Measurements from ENCODE around the gene CACHD1.

The CACHD1 gene

GRCh38 chr1:64473367-64473766, 3.4 kb downstream of the CACHD1 start:
- DNase-seq (ENCODE audit: low read depth in 2 of 2): no peak

- DNase-seq (ENCODE audit: low read depth in 2 of 2): no peak
Observed at GRCh38 chr1:64474133-64474532, 4.2 kb downstream of the CACHD1 start.

DNA sequence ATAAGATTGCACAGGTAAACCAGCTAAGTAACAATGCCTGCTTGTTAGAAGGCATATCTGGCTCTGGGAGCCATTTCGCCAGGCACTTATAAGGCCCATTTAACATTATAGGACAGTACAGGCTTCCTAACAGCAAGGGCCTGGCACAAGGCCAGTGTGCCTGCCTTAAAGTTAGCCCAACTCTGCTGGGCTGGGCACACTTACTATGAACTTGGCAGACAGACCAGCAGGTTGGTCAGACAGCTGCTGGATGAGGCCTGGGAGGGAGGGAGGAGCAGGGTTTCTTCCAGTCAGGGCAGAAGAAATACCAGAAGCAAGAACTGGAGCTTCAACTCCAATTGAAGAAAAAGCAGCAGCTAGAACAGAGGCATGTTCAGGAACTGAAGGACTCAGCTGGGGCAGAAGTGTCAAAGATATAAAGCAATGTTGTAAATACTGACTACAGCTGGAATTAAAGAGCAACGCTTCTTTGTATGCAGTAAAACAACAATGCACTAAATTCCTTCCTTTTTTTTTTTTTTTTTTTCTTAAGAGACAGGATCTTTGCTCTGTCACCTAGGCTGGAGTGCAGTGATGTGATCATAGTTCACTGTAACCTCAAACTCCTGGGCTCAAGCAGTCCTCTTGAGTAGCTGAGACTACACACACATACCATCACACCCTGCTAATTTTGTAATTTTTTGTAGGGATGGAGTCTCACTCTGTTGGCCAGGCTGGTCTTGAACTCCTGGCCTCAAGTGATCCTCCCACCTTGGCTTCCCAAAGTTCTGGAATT, 4.9 kb downstream of the CACHD1 start:
- DNase-seq (ENCODE audit: low read depth in 2 of 2): no peak

DNA sequence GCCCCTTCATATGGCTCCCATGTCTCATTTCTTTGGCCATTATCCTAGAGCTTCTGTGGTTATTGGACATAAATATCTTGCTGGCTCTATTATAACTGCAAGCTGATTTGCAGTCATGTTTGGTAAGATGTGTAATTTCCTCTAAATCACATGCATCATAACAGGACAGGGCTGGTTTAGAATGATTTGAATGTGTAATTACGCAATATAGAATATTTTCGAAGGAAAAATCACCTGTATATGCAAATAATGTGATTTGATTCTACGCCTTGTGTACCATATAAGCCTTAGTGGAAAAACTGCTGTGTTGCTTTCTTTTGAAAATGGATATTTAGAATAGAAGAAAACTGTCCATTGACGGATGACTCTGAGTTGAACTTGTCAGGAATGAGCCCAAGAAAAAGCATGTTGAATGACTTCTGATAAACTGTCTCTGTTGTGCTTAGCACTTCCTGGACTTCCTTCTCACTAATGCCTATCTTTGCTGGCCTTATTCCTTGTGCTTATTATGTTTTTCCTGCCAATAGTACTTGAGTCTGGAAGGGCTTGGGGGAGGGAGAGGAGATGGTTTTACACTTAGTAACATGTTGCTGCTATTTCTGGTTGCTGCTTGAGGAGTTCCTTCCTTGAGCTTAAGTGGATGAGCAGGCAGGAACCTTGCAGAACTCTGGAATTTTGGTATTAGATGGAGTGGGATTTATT, 6.5 kb downstream of the CACHD1 start:
- no peak for DNase-seq (ENCODE audit: low read depth in 2 of 2)

GRCh38 chr1:64478594-64479470, 8.9 kb downstream of the CACHD1 start:
- DNase-seq (ENCODE audit: low read depth in 2 of 2): no peak

DNA sequence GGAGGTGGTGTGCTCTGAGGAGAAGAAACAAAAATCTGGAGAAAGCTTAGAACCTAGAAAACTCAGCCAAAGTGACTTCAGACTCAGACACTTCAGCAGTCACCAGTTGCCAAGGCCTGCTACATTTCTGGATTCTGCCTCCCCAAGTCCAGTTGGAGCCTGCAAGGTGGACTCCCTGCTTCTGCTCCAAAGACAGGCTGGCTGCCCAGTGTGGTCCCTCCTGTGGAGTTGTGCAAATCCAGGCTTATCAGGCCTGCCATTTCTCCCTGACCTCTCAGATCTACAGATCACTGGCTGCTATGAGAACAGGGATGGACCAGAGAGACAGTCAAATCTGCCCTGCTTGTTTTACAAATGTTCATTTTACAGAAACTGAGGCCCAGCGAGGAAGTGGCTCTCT, 9.9 kb downstream of the CACHD1 start:
- no peak for DNase-seq (ENCODE audit: low read depth in 2 of 2)

GRCh38 chr1:64480999-64481772, 11.3 kb downstream of the CACHD1 start:
- no peak for DNase-seq (ENCODE audit: low read depth in 2 of 2)

- DNase-seq (ENCODE audit: low read depth in 2 of 2): no peak
Observed at GRCh38 chr1:64482128-64482527, 12.2 kb downstream of the CACHD1 start.

GRCh38 chr1:64482720-64483119, 12.8 kb downstream of the CACHD1 start:
- DNase-seq (ENCODE audit: low read depth in 2 of 2): no peak

GRCh38 chr1:64483731-64484414, 13.9 kb downstream of the CACHD1 start:
- DNase-seq (ENCODE audit: low read depth in 2 of 2): no peak

DNA sequence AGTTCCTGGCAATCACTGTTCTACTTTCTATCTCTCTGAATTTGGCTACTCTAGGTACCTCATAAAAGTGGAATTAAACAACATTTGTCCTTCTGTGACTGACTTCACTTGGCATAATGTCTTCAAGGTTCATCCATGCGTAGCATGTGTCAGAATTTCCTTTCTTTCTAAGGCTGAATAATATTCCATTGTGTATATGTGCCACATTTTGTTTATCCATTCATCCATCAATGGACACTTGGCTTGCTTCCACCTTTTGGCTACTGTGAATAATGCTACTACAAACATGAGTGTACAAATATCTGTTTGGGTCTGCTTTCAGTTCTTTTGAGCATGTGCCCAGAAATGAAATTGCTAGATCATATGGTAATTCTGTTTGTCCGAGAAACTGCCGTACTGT, 14.7 kb downstream of the CACHD1 start:
- no peak for DNase-seq (ENCODE audit: low read depth in 2 of 2)

- DNase-seq (ENCODE audit: low read depth in 2 of 2): no peak
Observed at GRCh38 chr1:64486193-64486592, 16.3 kb downstream of the CACHD1 start.

DNA sequence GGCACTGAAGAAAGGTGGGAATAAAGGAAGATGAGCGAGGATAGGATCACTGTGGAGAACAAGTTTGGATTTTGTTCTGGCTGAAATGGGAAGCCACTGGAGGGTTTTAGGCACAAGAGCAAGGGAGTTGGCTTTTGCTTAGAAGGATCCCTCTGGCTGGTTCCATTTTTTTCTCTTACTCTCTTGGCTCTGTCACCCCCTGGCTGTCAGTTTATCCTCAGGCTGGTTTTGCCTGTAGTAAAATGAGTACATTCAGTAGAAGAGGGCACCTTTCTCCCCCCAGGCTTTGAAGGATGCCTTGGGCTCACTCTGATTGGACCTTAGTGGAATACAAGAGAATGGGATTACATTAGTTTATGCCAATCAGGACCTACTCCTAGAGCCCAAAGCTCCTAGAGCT, 17.1 kb downstream of the CACHD1 start:
- no peak for DNase-seq (ENCODE audit: low read depth in 2 of 2)

DNA sequence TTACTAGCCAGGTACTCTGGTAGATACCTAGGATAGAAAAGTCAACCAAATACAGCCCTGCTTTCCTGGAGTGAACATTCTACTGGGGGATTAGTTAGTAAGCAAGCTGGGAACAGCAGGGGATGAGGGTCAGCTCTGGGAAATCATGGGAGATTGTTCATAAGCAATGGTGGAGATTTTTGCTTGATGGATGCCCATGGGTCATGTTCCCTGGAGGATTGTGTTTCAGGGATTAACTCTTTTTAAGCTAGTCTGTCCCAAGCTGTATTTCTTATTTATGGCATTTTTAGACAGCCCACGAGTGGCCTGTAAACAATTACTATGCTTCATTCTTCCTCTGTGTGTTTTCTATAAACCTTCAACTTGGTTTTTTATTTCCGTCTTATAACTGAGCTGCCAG, 18.9 kb downstream of the CACHD1 start:
- no peak for DNase-seq (ENCODE audit: low read depth in 2 of 2)

- no peak for DNase-seq (ENCODE audit: low read depth in 2 of 2)
Observed at GRCh38 chr1:64489707-64490106, 19.8 kb downstream of the CACHD1 start.

DNA sequence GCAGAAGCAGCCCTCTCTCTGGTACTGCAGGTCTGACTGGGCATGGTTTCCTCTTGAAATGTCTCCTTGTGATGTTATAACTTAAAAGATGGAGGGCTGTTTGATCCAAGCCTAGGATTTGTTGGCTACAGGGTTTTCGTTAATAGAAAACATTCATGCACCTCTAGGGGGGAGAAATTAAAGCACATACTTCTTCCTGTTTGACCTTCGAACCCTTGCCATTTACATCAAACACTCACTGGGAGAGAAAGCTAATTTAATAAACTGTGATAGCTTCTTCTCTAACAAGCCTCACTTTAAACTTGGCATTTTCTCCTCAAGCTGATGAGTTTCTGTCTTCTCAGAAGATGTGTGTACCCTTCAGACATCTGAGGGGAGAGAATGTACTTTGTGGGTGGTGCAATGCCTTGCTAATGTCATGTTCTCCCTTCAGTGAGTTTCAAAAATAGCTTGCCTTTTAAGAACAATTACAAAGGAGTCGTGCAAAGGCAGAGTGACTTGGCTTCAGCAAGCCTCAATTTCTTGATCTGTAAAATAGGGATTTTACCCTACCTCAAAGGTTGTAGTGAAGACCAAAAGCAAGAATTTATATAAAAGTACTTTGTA, 20.4 kb downstream of the CACHD1 start:
- no peak for DNase-seq (ENCODE audit: low read depth in 2 of 2)

DNA sequence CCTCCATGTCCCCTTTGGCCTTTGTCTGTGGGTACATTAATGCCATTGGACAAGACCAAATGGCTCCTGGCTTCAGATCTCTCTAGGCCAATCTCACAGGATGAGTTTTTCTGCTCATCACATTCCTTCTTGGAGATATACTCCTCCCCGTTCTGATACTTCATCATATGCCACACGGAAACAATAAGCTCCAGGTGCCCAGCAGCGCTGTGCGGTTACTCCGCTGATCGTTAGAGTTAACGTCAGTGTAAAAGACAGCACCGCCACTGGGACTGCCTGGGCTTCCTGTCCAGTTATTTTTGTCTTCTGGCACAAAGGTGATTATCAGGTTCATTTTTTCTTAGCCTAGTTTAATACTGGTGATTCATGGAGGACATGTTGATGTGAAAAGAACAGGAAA, 22.5 kb downstream of the CACHD1 start:
- no peak for DNase-seq (ENCODE audit: low read depth in 2 of 2)

DNA sequence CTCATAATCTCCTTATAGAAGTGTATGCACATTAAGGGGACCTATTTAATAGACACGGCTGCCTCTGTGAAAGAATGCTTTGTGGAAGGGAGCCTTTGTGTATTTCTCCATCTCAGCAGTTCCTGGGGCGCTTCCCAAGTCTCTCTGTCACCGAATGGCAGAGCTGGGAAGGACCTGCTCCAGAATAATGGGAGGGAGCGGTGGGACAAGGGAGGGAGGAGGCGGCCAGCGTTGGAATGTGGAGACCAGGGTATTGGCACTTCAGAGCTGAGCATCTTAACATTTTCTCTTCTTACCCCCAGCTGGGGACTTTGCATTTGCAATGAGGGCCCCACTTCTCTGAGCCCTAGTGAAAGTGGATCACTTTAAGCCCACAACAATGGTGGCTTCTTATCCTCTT, 23.9 kb downstream of the CACHD1 start:
- DNase-seq (ENCODE audit: low read depth in 2 of 2): no peak

- no peak for DNase-seq (ENCODE audit: low read depth in 2 of 2)
Observed at GRCh38 chr1:64494659-64495058, 24.7 kb downstream of the CACHD1 start.

- DNase-seq (ENCODE audit: low read depth in 2 of 2): no peak
Observed at GRCh38 chr1:64495878-64496277, 25.9 kb downstream of the CACHD1 start.

- no peak for DNase-seq (ENCODE audit: low read depth in 2 of 2)
Observed at GRCh38 chr1:64496606-64497005, 26.7 kb downstream of the CACHD1 start.

Measured in stimulated activated CD4-positive, alpha-beta T cell treated with anti-CD3 and anti-CD28 coated beads, Interleukin-1b, Interleukin-23, amount 100 ng/mL, for 1 hour (primary cell).